ENCODE measurements around the gene AKT2. TPM values are rescaled to one million over a fixed set of nuclear protein-coding genes. Genes with fewer than 3 reads are reported as not detected.

Gene AKT2
- total RNA-seq, 3 donors from 2014 or later = 83.4 to 88.3 (median 84.9) TPM

DNA sequence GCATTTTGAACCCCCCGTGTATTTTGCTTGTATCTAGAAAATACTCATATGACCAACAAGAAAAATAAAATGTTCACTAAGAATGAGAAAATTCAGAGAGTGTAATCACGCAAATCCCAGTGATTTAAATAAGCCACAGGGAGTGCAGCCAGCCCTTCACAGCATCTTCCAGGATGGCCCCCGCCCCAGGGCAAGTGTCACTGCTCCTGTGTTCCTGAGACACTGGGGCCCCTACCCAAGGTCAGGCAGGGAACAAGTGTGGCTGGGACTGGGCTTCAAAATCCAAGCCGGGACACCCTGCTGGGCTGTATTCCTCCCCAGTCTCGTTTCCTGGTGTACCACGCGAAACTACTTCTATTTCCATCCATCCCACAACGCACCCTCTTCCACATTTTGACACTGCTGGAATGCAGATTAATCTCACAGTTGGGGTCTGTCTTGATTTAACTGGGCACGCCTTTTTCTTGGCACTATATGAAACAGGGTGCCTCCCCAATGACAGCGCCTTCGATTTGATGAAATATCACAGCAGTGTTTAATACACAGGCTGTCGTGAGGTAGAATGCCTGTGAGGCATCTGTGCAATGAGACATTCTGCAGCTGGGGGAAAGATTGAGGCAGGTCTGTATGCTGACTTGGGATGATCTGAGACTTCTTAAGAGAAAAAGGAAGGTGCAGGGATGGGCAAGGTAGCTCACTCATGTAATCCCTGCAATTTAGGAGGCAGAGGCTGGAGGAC, 40.4 kb downstream of the AKT2 start:
- Histone ChIP-seq H3K4me3 (no peak overlapping the region), H3K9me3 (no peaks in the 10 kb centered on the region), H3K36me3 (no peaks in the 10 kb centered on the region), H3K4me1 (peaks cover 7 to 8% of the 10 kb centered on the region in 2 donors), H3K27ac (no peak overlapping the region), H3K27me3 (no peaks in the 10 kb centered on the region)
- TF ChIP-seq POLR2AphosphoS5 (IDR thresholded peaks at IDR 0.05) (no peak), POLR2A (IDR thresholded peaks at IDR 0.05) (no peak)
- TF ChIP-seq, protein P1, sequence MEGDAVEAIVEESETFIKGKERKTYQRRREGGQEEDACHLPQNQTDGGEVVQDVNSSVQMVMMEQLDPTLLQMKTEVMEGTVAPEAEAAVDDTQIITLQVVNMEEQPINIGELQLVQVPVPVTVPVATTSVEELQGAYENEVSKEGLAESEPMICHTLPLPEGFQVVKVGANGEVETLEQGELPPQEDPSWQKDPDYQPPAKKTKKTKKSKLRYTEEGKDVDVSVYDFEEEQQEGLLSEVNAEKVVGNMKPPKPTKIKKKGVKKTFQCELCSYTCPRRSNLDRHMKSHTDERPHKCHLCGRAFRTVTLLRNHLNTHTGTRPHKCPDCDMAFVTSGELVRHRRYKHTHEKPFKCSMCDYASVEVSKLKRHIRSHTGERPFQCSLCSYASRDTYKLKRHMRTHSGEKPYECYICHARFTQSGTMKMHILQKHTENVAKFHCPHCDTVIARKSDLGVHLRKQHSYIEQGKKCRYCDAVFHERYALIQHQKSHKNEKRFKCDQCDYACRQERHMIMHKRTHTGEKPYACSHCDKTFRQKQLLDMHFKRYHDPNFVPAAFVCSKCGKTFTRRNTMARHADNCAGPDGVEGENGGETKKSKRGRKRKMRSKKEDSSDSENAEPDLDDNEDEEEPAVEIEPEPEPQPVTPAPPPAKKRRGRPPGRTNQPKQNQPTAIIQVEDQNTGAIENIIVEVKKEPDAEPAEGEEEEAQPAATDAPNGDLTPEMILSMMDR (IDR thresholded peaks at IDR 0.05) = no peak
- intact Hi-C loops (cut with DNase I; ENCODE audit: low total_unique reads) = no loop called here
- DNase-seq (ENCODE audit: low spot score in 2 of 2) = no peak

DNA sequence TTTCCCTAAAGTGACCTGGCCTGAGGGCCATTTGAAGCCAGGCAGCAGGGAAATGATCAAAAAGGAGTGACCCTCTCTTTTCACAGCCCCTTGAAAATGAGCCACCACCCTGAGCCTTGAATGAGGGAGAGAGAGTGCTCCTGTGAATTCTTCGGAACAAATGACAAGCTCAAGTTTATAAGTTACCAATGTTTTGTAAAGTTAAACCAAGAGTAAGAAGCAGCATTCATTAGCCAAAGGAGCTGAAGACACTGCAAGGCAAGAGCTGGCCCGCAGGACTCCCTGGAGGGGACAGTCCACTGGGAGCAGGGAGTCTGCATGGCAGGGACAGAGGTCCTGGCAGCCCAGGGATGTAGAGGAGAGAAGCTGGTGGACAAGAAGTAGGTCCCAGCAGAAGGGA, 42.0 kb downstream of the AKT2 start:
- Histone ChIP-seq H3K27ac (no peak overlapping the region), H3K36me3 (no peaks in the 10 kb centered on the region), H3K27me3 (no peaks in the 10 kb centered on the region), H3K9me3 (no peaks in the 10 kb centered on the region), H3K4me1 (peaks cover 7 to 8% of the 10 kb centered on the region in 2 donors), H3K4me3 (no peak overlapping the region)
- DNase-seq (ENCODE audit: low spot score in 2 of 2) = no peak
- intact Hi-C loops (cut with DNase I; ENCODE audit: low total_unique reads) = no loop called here
- no peak for TF ChIP-seq POLR2A (IDR thresholded peaks at IDR 0.05)
- no peak for TF ChIP-seq POLR2AphosphoS5 (IDR thresholded peaks at IDR 0.05)
- TF ChIP-seq, protein P1 (IDR thresholded peaks at IDR 0.05) = no peak

DNA sequence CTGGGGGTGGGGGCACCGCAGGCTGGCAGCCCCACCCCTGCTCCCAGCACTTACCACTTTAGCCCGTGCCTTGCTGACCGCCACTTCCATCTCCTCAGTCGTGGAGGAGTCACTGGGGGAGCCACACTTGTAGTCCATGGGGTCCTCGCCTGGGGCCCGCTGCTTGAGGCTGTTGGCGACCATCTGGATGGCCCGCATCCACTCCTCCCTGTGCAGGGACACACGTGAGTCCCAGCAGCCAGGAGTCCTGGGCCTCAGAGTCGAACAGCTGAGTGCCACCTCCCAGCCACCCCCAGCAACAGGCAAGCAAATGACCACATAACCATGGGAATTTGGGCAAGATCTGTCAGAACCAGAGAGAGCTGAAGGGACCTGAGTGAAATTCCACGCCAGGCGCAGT, 42.7 kb downstream of the AKT2 start:
- intact Hi-C loops (cut with DNase I; ENCODE audit: low total_unique reads) = no loop called here
- no peaks in the 10 kb centered on the region for H3K9me3 ChIP-seq
- no peaks in the 10 kb centered on the region for H3K27me3 ChIP-seq
- peaks cover 7 to 8% of the 10 kb centered on the region in 2 donors for H3K4me1 ChIP-seq
- H3K4me3 ChIP-seq = peak overlapping the region in 1 of 3 donors; percentile 23
- H3K27ac ChIP-seq = peak overlapping the region; percentile 10 to 74
- TF ChIP-seq POLR2AphosphoS5 (IDR thresholded peaks at IDR 0.05) (no peak), POLR2A (IDR thresholded peaks at IDR 0.05) (no peak)
- TF ChIP-seq, protein P1 (IDR thresholded peaks at IDR 0.05) = no peak
- no peak for DNase-seq (ENCODE audit: low spot score in 2 of 2)
- no peaks in the 10 kb centered on the region for H3K36me3 ChIP-seq

DNA sequence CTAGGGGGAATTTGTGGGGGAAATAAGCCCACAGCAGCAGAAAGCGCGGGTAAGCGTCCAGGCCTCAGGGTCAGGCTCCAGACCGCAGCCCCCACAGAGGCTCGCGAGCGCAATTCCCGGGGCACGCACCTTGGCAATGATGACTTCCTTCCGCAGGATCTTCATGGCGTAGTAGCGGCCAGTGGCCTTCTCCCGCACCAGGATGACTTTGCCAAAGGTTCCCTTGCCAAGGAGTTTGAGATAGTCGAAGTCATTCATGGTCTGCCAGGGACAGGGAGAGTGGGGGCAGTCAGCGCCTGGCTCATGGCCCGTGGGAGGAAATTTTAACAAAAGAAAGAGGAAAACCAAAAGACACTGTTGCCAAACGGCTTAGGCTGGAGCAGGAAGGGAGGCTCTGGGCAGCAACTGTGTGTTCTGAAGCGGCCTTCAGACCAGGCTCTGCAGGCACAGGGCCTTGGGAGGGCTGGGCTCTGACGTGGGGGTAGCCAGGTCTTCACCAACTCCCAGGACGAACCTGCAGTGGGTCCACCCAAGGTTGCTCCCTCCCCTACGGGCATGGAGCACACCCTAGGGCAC, 43.2 kb downstream of the AKT2 start:
- peak; percentile 37 to 80 (median 47) for TF ChIP-seq POLR2AphosphoS5 (IDR thresholded peaks at IDR 0.05)
- TF ChIP-seq, protein P1 (IDR thresholded peaks at IDR 0.05) = no peak
- Histone ChIP-seq H3K9me3 (no peaks in the 10 kb centered on the region), H3K27me3 (no peaks in the 10 kb centered on the region), H3K4me1 (peaks cover 7 to 8% of the 10 kb centered on the region in 2 donors), H3K4me3 (peak overlapping the region in 1 of 3 donors; percentile 23), H3K36me3 (no peaks in the 10 kb centered on the region), H3K27ac (peak overlapping the region; percentile 10 to 74)
- peak in 1 of 2 donors; percentile 40 for DNase-seq (ENCODE audit: low spot score in 2 of 2)
- intact Hi-C loops (cut with DNase I; ENCODE audit: low total_unique reads) = no loop called here

DNA sequence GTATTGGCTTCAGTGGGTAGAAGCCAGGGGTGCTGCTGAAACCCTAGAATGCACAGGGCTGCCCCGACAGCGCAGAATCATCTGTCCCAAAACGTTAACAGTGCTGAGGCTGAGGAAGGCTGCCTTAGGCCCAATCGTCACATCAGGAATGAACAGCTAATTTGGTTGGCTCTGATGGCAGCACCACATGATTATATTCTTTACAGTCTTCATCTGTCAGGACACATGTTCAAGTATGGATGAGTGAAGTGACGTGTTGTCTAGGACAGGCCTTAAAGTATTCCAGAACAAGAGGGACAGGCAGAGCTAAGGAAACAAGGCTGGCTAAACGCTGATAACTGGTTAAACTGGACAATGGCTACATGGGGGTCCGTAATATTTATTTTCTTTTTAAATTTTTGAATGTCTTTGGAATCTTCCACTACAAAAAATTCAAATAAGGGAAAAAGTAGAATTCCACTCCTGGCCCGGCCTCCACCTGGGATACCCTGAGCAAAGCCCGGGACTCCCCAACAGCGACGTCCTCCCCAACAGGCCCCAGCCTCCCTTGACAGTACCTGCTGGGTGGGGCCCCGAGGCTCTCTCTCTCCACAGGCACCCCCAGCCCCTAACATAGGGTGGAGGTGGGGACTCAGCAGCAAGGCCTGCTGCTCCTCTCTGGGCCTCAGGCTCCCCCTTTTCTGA, 43.9 kb downstream of the AKT2 start:
- Histone ChIP-seq H3K9me3 (no peaks in the 10 kb centered on the region), H3K4me1 (peaks cover 7 to 8% of the 10 kb centered on the region in 2 donors), H3K27ac (peak overlapping the region in 1 of 2 donors; percentile 74), H3K27me3 (no peaks in the 10 kb centered on the region), H3K36me3 (no peaks in the 10 kb centered on the region), H3K4me3 (peak overlapping the region in 1 of 3 donors; percentile 23)
- TF ChIP-seq POLR2AphosphoS5 (IDR thresholded peaks at IDR 0.05) (no peak), POLR2A (IDR thresholded peaks at IDR 0.05) (no peak)
- TF ChIP-seq, protein P1 (IDR thresholded peaks at IDR 0.05) = no peak
- intact Hi-C loops (cut with DNase I; ENCODE audit: low total_unique reads) = no loop called here
- DNase-seq (ENCODE audit: low spot score in 2 of 2) = no peak

Measured in breast epithelium (tissue), 4 donors.